Right renal pelvis (tissue), 4 donors: ENCODE results near the gene HUNK. TPM values are rescaled to one million over a fixed set of nuclear protein-coding genes. Genes with fewer than 3 reads are reported as not detected.

Source experiments
- DNase-seq, 4 donors: peaks; one replicate each; pipeline ENCODE4 v3.0.0-alpha.2; 2013; ENCODE audit warnings: low read depth in 4 of 4, low spot score in 3 of 4, missing footprints in 1 of 4
- polyA plus RNA-seq, 4 donors: library from polyadenylated mRNA; unstranded; fragments of 120-200 nt; gene quantifications; one replicate each; pipeline ENCODE4 v1.2.1, GENCODE V29; 2013; ENCODE audit not compliant: insufficient read length in 4 of 4

The HUNK gene
- polyA plus RNA-seq, 4 donors: 16.1 to 18.7 (median 18.1) TPM

DNA sequence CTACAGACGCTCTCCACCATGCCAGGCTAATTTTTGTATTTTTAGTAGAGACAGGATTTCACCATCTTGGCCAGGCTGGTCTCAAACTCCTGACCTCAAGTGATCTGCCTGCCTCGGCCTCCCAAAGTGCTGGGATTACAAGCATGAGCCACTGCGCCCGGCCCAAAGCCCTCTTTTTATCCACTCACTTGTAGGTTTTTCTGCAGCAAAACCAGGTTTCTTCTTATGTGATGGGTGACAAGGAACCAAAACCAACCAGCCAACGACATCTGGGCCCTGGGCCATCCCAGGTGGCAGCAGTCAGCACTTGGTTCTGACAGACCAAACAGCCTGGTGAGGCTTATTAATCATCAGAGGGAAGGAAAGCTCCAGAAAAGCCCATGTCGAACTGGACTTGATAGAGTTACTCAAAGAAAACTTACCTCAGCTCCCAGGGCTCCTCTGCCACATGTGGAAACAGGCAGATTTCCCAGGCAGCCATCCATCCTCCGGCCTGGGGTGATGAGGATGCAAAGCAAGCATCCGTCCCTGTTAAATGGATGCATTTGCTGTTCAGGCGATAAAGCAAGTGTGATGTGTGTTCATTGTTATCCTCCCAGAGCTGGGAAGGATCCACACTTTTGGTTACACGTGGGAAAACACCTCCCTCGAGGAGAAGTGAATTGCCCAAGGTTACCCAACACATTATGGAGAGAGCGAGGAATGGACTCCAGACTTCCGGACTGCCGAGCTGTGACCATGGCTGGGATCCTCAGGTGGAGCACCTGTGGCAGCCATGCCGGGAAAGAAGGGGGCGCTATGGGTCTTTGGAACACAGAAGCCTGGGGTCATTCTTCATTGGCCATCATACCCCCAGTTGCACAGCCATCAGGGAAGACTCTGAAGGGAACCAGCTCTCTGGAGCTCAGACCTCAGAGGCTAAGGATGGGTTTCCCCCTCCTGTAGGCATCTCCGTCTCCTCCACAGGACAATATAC lies 118.8 kb downstream of the HUNK start:
- no peak for DNase-seq

DNA sequence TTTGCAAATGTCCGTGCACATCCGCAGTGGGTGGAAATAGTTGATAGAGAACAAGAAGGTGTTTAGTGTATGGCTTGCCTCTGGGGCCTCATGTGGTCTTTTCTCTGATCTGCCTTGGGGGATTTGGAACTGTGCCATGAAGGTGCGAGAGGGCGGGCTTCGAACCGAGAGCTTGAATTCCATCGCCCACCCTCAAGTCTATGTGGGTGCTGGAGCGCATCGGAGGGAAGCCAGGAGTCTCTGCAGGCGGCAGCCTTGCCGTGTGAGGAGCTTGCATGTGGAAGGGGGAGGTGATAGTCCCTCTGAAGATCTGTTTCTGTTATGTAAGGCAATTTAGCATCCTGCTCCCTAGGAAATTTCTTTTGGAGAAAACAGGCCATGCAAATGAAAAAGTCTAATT lies 119.6 kb downstream of the HUNK start:
- no peak for DNase-seq

DNA sequence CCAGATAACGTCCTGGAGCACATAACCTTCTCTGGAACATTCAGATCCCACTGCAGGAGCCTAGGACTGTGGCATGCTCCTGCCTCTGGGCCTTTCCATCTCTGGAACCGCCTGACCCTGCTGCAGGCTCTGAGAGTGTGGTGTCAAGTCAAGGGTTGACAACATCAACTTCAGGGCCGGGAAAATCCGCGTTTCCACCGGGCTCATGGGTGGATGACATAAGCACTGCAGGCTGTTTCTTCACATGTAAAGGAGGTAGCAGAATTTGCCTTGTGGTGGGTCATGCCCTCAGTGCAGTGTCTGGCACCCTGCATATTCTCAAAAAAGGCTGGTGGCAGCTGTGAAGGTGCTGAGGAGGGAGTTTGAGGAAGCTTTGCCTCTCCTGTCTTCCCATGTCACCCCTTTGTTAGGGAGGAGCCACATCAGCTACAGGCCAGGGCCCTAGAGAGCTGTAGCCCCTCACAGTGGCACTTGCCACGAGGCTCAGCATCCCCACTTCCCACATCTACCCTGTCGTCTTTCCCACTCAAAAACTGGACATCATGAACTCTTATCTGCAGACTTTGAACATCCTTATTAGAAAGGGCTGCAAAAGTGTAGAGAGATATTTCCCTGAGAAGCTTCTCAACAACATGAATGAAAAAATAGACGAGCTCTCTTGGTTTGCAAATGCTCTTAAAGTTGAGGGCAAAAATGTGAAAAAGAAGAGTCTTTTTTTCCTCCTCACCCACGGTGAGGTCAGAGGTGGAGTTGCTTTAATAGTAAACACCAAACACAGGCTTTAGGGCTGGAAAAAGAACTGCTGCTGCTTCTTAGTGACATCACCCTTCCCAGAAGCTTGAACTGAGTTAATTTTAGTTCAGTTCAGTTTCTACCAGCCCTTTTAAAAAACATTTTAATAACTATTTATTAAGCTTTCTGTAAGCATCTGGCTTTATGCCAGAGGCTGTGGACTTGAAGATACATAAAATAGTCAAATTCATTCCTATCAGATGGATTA lies 121.3 kb downstream of the HUNK start:
- no peak for DNase-seq

DNA sequence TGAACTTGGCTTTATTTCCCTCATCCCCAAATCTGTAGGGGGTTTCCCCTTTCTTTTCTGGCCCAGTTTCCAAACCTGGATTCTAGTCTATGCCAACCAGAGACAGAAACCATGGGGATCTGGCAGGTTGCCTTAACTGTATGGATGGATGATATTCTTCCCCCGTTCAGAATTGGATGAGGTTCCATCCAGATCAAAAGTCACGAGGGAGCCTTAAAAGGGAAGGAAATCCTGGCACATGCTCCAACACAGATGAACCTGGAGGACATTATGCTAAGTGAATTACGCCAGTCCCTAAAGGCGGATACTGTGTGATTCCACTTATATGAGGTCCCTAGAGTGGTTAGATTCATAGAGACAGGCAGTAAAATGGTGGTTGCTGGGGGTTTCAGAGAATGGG lies 124.4 kb downstream of the HUNK start:
- no peak for DNase-seq

DNA sequence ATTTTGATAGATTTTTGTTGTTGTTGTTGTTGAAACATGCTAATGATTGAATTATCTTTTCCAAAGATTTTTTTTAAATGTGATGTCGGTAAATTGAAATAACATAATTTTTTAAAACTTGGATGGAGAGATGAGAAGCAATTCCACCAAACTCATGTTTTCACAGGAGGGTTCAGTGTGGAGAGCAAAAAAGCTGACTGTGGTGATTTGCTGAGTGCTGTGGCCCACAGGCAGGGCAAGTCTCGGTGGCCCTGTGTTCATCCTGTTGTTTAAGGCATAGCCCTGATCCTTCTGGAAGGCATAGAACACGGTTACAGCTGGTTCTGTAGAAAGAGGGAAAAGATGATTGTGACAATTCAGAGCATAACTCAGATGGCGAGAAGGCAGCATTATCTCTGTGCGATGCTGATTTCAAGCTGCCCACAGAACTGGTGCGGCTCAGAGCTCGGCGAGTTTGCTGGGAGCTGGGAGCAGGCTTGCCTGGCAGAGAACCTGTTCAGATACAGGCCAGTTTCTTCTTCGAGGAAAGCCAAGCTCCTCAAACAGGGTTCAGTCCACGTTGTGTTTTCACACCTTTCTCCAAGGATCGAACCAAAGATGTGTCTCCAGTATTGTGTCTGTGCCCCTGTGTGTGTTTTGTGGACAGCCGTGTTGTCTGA lies 127.1 kb downstream of the HUNK start:
- DNase-seq: no peak

DNA sequence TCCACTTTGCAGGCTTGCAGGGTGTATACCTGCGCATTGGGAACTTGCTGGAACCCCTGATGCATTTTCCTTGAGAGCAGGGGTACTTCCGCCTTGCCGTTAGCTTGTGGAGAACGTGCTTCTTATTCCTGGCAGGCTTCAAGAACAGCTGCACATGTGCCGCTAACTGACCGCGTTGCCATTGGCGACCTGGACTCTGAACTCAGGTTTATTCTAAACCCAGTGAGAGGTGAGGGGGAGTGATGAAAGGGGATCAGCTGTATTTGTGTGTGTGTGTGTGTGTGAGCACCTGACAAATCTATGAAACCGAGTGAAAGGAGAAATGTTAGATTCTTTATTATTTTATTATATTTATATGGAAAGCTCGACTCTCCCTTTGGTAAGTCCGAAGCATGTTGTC lies 128.6 kb downstream of the HUNK start:
- peak; percentile 20 to 61 (median 46) for DNase-seq

DNA sequence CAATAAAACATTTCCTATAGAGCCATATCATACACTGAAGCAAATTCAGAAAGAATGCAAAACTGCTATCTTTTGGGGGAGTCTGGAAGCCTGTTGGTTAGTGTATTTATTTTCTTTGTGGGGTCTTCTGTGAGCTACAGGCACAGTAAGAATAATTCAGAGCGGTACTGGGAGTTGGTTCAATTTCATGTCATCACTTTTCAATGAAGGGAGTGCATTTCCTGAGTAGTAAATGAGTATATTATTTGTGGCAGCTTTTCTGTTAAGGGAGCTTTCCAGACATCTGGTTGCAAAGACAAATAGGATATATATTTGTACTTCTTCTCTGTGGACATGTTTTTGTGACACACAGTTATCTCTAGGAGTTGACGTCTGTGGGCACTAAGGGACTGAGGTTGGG lies 130.6 kb downstream of the HUNK start:
- DNase-seq: no peak

DNA sequence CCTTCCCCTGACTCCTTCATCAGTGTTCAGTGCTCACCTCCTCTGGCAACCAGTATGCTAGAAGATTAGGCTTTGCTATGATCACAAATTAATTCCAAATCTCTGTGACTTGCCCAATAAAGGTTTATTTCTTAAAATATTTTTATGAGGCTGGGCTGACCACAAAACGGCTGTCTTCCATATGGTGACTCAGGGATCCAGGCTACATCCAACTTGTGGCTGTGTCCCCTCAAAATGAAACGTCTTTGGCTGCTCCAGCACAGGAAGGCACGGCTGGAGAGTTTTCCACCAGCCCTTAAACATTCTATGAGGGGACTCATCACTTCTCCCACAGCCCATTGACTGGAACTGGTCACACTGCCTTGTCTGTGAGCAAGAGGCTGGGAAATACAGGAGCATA lies 131.5 kb downstream of the HUNK start:
- no peak for DNase-seq

DNA sequence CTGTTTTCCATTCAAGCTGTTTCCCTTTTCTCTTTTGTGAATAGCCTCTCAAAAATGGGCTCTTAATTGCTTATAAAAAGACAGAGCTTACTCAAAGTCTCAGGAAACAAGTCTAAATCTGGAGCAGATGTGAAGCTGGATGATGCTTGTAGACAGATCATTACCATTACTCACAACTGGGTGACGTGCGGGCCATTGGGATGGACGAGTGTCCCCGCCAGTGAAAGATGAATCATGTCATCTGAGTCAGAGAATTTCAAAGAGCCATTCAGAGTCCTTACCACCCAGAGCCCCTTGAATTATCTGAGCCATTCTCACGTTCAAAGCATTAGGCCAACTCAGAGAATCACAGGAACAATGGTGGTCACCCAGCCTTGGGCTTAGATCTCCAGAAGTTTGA lies 134.6 kb downstream of the HUNK start:
- DNase-seq: no peak

DNA sequence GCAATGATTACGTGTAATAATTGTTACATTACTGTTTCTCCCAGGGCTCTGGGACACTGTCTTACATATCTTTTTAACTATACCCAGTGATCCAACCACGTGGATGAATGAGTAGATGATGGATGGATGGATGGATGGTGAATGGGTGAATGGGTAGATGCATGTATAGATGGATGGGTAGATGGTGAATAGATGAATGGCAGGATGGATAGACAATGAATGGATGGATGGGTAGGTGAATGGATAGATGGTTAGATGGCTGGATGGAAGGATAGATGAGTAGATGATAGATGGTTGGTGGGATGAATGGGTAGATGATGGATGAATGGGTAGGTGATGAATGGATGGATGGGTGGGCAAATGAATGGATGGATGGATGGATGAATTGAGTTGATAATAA lies 135.9 kb downstream of the HUNK start:
- DNase-seq: no peak

DNA sequence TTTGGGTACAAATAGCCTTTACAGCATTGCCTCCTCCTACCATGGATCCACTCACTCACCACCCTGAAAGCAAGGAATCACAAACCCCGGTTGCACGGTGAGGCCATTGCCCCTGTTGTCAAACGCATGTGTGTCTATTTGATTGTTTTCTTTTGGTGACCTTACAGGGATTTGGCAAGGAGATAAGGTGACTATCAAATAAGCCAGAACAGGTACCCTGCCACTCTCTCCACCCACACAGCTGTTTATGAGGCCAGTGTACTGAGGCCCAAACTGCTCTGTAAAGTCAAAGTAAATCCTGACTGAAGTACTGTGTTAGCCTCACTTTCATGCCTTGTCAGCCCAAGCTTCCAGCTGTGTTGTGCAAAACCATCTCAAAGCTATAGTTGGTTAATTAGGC lies 136.4 kb downstream of the HUNK start:
- no peak for DNase-seq

DNA sequence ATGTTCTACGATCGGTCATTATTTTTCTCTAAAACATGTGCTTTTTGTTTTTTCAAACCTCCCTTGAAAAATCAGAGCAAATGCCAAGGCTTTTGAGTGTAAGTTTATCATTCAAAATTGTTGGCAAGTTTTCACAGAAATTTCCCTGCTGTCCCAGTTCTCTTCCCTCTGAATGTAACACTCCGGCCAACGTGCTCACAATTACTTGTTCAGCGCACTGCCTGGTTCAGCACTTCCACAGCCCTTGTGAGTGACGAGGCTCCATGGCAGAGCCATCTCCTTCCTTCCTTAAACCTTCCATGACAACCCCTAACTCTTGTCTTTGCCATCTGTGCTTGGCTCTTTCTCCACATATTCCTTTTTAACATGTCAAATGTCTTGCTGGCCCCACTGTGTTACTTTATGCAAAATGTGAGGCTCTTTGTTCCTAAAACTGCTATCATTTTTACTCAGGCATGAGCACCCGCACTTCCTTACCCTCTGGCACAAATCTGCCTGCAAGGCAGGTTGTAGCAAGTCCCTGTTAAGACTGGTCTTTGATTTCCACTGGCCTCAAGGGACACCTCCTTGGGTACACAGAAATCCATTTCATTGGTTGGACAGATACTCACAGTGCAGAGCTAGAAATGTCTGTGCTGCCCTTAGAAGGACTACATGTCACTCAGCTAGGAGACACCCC lies 142.8 kb downstream of the HUNK start:
- DNase-seq: no peak

DNA sequence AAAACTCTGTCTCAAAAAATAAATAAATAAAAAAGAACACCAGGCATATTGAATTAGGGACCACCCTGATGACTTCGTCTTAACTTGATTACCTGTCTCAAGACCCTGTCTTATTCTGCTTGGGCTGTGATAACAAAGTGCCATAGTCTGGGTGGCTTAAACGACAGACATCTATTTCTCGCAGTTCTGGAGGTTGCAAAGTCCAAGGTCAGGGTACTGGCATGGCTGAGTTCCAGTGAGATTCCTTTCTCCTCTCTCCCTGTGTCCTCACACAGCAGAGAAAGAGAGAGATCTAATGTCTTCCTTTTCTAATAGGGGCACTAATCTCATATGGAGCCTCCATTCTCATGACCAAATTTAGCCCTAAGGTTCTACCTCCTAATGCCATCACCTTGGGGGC lies 145.6 kb downstream of the HUNK start:
- DNase-seq: no peak

DNA sequence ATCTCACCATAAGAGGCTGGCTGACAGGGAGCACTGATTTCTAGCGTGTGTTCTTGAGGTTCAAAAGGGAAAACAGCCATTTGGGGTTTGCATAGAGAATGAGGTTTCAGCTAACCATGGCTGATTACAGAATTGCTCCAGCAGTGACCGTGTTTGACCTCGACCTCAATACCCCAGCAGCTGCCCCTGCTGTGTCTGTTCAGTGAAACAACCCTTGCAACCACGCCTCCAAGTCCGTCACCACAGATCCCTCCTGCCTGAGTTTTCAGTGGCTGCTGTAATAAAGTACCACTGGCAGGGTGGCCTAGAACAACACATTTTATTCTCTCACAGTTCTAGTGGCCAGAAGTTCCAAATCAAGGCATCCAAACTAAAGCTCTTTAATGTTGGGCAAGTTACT lies 147.7 kb downstream of the HUNK start:
- no peak for DNase-seq

DNA sequence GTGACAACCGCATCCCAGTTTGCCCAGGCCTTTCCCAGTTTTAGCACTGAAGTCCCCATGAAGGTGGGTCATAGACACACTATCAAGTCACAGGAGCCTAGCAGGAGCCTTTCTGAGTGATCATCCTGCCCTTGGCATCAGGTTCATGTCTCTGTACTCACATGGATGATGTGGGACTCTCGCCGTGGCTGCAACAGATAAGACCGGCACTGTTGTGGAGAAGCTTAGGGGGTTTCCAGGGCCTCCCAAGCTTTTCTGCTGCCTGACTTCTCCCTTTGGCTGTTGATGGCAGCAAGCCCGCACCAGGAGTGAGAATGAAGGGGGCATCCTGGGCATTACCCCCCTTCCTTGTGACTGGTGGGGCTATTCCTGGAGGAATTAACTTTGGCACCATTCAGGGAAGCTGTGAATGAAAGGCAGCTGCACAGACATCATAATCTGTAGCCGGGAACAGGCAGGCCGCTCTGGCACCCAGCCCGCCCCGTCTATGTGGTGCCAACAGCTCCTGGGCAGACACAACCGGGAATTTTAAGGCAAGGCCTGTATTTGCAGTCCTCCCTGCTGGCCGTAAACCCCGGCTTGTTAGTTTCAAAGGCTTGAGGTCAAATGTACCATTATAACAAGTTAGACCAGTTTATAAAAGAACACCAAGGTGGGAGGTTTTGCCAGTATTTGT lies 148.6 kb downstream of the HUNK start:
- no peak for DNase-seq

DNA sequence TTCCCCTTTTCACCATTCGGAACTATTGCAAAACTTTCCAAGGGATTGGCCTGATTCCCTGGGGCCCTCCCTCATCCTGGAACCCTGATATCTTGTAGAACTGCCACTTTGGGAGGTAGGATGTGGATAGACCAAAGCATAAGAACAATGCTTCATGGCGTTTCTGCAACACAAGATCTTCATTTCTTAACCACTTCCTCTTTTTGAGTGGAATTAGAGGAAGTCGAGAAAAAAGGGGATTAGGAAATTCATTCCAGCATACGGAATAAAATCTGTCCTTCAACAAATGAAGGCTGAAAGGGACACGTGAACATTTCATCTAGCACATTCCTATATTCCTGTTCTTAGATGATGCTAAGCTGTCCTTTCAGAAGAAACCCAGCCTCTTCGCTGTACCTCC lies 149.3 kb downstream of the HUNK start:
- DNase-seq: no peak

DNA sequence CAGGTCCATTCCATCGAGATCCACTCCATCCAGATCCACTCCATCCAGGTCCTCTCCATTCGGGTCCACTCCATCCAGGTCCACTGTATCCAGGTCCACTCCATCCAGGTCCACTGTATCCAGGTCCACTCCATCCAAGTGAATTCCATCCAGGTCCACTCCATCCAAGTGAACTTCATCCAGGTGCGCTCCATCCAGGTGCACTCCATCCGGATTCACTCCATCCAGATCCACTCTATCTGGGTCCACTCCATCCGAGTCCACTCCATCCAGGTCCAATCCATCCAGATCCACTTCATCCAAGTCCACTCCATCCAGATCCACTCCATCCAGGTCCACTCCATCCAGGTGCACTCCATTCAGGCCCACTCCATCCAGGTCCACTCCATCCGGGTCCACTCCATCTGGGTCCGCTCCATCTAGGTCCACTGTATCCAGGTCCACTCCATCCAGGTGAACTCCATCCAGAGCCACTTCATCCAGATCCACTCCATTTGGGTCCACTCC lies 157.4 kb downstream of the HUNK start:
- no peak for DNase-seq

DNA sequence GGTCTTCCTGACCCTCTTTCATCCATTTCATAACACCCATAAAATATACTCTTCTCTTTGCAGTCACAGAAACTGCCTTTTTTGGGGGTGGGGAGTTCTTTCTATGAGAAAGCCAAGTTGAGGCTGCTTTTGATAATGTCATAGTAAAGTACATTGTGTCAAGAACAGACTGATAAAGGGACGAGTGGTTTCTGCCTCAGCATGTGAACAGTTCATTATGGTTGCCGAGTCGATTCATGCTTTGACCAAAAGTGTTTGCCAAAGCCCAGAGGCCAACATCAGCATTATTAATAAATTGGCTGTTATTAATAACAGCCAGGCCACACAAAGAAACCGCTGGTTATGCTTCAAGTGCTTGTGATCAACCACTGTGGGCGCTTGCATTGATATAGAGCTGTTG lies 162.0 kb downstream of the HUNK start:
- no peak for DNase-seq

DNA sequence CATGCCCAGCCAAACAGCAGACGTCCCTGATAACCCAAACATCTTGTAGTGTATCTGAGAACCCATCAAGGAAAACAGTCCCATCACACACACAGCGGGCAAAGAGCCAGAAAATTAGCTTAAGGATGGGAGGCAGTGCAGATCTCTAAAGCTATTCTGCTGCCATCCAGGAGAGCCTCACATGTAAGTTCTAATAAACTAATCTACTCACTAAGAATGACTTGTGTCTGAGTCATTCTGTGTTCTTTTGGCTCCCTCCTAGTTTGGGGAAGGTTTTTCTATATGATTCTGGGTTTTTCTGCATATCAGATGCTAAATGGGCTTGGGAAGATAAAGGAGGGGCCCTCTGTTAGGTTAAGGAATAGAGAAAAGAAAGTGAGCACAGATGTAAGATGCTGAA lies 162.8 kb downstream of the HUNK start:
- no peak for DNase-seq

DNA sequence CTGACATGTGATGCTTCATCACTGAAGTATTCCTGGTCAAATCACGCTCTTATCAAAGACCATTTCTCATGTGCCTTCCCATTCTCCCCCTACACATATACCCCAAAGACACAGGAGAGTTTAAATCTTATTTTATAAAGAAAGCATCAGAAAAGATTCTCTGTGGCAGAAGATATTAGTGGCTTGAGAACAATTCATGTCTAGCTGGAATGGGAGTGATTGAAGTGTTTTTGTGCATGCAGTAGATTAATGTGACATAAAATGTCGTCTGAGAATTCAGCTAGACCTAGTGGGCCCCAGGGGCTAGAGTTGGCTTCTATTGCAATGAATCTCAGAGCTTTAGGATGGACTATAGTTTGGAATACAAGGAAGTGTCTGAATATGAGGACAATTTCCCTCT lies 163.9 kb downstream of the HUNK start:
- no peak for DNase-seq
